IMR-90 (cell line): ENCODE data around the gene LCE2C. TPM values are rescaled to one million over a fixed set of nuclear protein-coding genes. Genes with fewer than 3 reads are reported as not detected.
"Not testable (repeated sequence)": the region's sequence is repeated elsewhere in the genome, so short reads cannot be mapped to it uniquely, and the experiment has no call there.

Experiments used
- ATAC-seq: fragments of 200-7000 bp; cut with Tn5 transposase; 2 replicates; pipeline ENCODE4 v1.9.1; 2020; ENCODE audit warnings: low read depth, mild to moderate bottlenecking, moderate library complexity
- BruUV-seq: library from RNA; stranded (reverse); fragments of 400-500 nt; replicated peaks from 2 replicates; lab custom pipeline; 2021; lab: Mats Ljungman, UMichigan
- CTCF ChIA-PET: fragments of 300-600 bp; formaldehyde crosslinking; extraction: SDS; loops from one replicate; lab custom pipeline; 2021; ENCODE audit warnings: antibody characterized with exemption; lab: Yijun Ruan, JAX
- POLR2A ChIA-PET: fragments of 300-600 bp; sonication (Branson Sonifier 250); formaldehyde crosslinking; loops from one replicate; lab custom pipeline; 2022; ENCODE audit warnings: antibody characterized with exemption; ENCODE audit not compliant: unreplicated experiment; lab: Charles Lee
- DNase-seq: peaks from one replicate; pipeline ENCODE4 v3.0.0; 2013
- H2AFZ ChIP-seq: replicated peaks from 2 replicates; pipeline ENCODE3; 2013; ENCODE audit warnings: low read length, mild to moderate bottlenecking; ENCODE audit not compliant: poor library complexity
- H2AK5ac ChIP-seq: 2 replicates; pipeline ENCODE4 v1.6.1; 2013; ENCODE audit warnings: low read depth, low read length, inconsistent platforms
- H2AK9ac ChIP-seq: replicated peaks from 2 replicates; pipeline ENCODE3; 2013; ENCODE audit warnings: mild to moderate bottlenecking, low read depth, low read length, moderate library complexity; ENCODE audit not compliant: poor library complexity
- H2BK120ac ChIP-seq: 2 replicates; pipeline ENCODE4 v1.6.1; 2013; ENCODE audit warnings: low read depth, low read length, inconsistent platforms
- H2BK15ac ChIP-seq: 3 replicates; pipeline ENCODE4 v1.6.1; 2013; ENCODE audit warnings: low read depth, low read length, inconsistent platforms
- H2BK20ac ChIP-seq: 2 replicates; pipeline ENCODE4 v1.6.1; 2013; ENCODE audit warnings: low read depth, mild to moderate bottlenecking, inconsistent platforms, low read length, moderate library complexity
- H2BK5ac ChIP-seq: 2 replicates; pipeline ENCODE4 v1.6.1; 2013; ENCODE audit warnings: mild to moderate bottlenecking, low read depth, low read length, inconsistent platforms; ENCODE audit not compliant: poor library complexity, severe bottlenecking
- H3K14ac ChIP-seq: replicated peaks from 2 replicates; pipeline ENCODE4 v1.6.1; 2013; ENCODE audit warnings: low read depth, low read length, inconsistent platforms
- H3K18ac ChIP-seq: 2 replicates; pipeline ENCODE4 v1.6.1; 2013; ENCODE audit warnings: low read depth, low read length, control low read depth
- H3K23ac ChIP-seq: 2 replicates; pipeline ENCODE4 v1.6.1; 2013; ENCODE audit warnings: low read depth, low read length, inconsistent platforms
- H3K27ac ChIP-seq: 2 replicates; pipeline ENCODE4 v1.5.1; 2013; ENCODE audit warnings: mild to moderate bottlenecking, control low read depth, low read length; ENCODE audit not compliant: insufficient read depth
- H3K27me3 ChIP-seq: 2 replicates; pipeline ENCODE4 v1.6.1; 2013; ENCODE audit warnings: low read length; ENCODE audit not compliant: control insufficient read depth, insufficient read depth
- H3K36me3 ChIP-seq: 2 replicates; pipeline ENCODE4 v1.6.1; 2013; ENCODE audit warnings: low read length, mixed read lengths; ENCODE audit not compliant: control insufficient read depth, insufficient read depth
- H3K4ac ChIP-seq: 2 replicates; pipeline ENCODE4 v1.6.1; 2013; ENCODE audit warnings: low read depth, low read length, inconsistent platforms
- H3K4me1 ChIP-seq: 2 replicates; pipeline ENCODE4 v1.6.1; 2013; ENCODE audit warnings: low read length, mixed read lengths; ENCODE audit not compliant: control insufficient read depth, insufficient read depth
- H3K4me2 ChIP-seq: 2 replicates; pipeline ENCODE4 v1.6.1; 2013; ENCODE audit warnings: low read depth, mild to moderate bottlenecking, control low read depth, low read length, moderate library complexity
- H3K4me3 ChIP-seq: 2 replicates; pipeline ENCODE4 v1.5.1; 2013; ENCODE audit warnings: low read depth, mild to moderate bottlenecking, control low read depth, low read length, moderate library complexity; ENCODE audit not compliant: insufficient read depth
- H3K56ac ChIP-seq: 2 replicates; pipeline ENCODE4 v1.6.1; 2013; ENCODE audit warnings: low read length, inconsistent platforms; ENCODE audit not compliant: insufficient read depth; ENCODE audit errors: extremely low read depth
- H3K79me1 ChIP-seq, 2 experiments: 2 replicates each; pipeline ENCODE4 v1.6.1; 2013; ENCODE audit warnings: low read length in 2 of 2, inconsistent platforms in 1 of 2, low read depth in 1 of 2
- H3K9ac ChIP-seq: 2 replicates; pipeline ENCODE4 v1.6.1; 2013; ENCODE audit warnings: low read depth, low read length, control low read depth
- H3K9me1 ChIP-seq: 2 replicates; pipeline ENCODE4 v1.6.1; 2013; ENCODE audit warnings: low read length, inconsistent platforms; ENCODE audit not compliant: insufficient read depth
- H3K9me3 ChIP-seq: 2 replicates; pipeline ENCODE4 v1.6.1; 2013; ENCODE audit warnings: low read length; ENCODE audit not compliant: control insufficient read depth, insufficient read depth
- H4K20me1 ChIP-seq: 2 replicates; pipeline ENCODE4 v1.6.1; 2013; ENCODE audit warnings: low read length, inconsistent platforms; ENCODE audit not compliant: insufficient read depth
- H4K5ac ChIP-seq: 2 replicates; pipeline ENCODE4 v1.6.1; 2013; ENCODE audit warnings: mild to moderate bottlenecking, low read depth, low read length, control low read depth
- H4K8ac ChIP-seq, 2 experiments: 2 replicates each; pipeline ENCODE4 v1.6.1; 2013; ENCODE audit warnings: low read depth in 2 of 2, low read length in 2 of 2, control low read depth in 1 of 2, inconsistent platforms in 1 of 2
- H4K91ac ChIP-seq: 2 replicates; pipeline ENCODE4 v1.6.1; 2013; ENCODE audit warnings: low read depth, low read length, inconsistent platforms; ENCODE audit not compliant: insufficient read depth
- BHLHE40 ChIP-seq: fragments of 150-350 bp; IDR thresholded peaks from 2 replicates; pipeline ENCODE4 v1.6.1; 2016; ENCODE audit warnings: mild to moderate bottlenecking, low read depth, low read length
- CHD1 ChIP-seq: IDR thresholded peaks from 2 replicates; pipeline ENCODE4 v1.6.1; 2012; ENCODE audit warnings: low read depth, low read length, improper control_type of control experiment
- WGBS, 2 experiments: methylation state at CpG; one replicate each; pipeline versions ENCODE4 v1.1.5 to v1.1.7; 2013; ENCODE audit warnings: missing lambda C conversion rate in 2 of 2; ENCODE audit not compliant: insufficient read length in 1 of 2; ENCODE audit errors: extremely low coverage in 2 of 2; 5-methylcytosine and 5-hydroxymethylcytosine counted together
- dilution Hi-C: fragments of 300-500 bp; cut with HindIII; formaldehyde crosslinking; loops from one replicate; pipeline ENCODE4 v1.14.3; 2018; ENCODE audit warnings: low sequenced_read_pairs; ENCODE audit not compliant: unreplicated experiment
- in situ Hi-C: fragments of 300-500 bp; cut with MboI; formaldehyde crosslinking; loops from 3 replicates; pipeline ENCODE4 v1.14.3; 2019; ENCODE audit warnings: low sequenced_read_pairs, inconsistent platforms, mixed read lengths
- intact Hi-C: fragments of 100-400 bp; cut with micrococcal nuclease; formaldehyde crosslinking; loops from 2 replicates; pipeline ENCODE4 v1.10.0; 2022
- polyA plus RNA-seq, 3 experiments: library from polyadenylated mRNA; depleted of rRNA; stranded (reverse); fragments of >200 nt; gene quantifications; 2 replicates each; pipeline ENCODE4 v1.2.3, GENCODE V29; 2012; ENCODE audit warnings: low replicate concordance in 1 of 3
- total RNA-seq: library from RNA; depleted of rRNA; stranded (reverse); fragments of >200 nt; gene quantifications from 2 replicates; pipeline ENCODE4 v1.2.3, GENCODE V29; 2012

Gene LCE2C
- total and polyA plus RNA-seq, 2 of the 4 experiments (the other 2 are of a cell fraction): not detected

DNA sequence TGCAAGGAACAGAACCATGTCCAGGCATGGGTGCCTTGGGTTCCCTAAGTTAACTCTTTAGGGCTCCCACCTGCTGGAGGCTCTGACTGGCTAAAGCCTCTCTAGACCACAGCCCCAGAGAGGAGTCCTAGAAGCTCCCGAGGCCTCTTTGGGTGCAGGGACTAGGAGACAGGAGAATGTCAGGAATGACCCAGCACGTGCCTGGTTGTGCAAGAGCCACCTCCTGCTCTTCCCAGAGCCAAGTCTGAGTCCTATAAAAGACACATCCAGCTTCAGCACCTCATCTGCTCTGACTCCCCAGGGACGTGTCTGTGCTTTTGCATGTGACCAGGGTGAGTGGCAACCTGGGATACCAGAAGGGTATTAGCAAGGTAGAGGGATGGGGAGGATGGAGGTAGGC lies 12.0 kb upstream of the LCE2C start, which contains the start of gene LCE2D:
LCE2D (plus strand) TSS at position 283 of the 400 bp plus-strand sequence. CDS start 726 bp downstream, outside the sequence.
- Histone ChIP-seq H3K36me3 (no peaks in the 10 kb centered on the region), H3K56ac (no peak within 1 kb of the TSS), H3K14ac (no peak within 1 kb of the TSS), H4K20me1 (no peaks in the 10 kb centered on the region), H4K91ac (no peak within 1 kb of the TSS), H3K27ac (no peak within 1 kb of the TSS), H3K23ac (no peak within 1 kb of the TSS), H3K27me3 (no peaks in the 10 kb centered on the region; the same call in 1 of the 2 replicates), H4K5ac (no peak within 1 kb of the TSS), H4K8ac (no peak within 1 kb of the TSS), H2BK120ac (no peak within 1 kb of the TSS), H3K9me1 (no peaks in the 10 kb centered on the region), H3K9me3 (no peaks in the 10 kb centered on the region), H2BK5ac (no peak within 1 kb of the TSS), H3K4me1 (no peaks in the 10 kb centered on the region), H3K4ac (no peak within 1 kb of the TSS), H3K79me1 (no peaks in the 10 kb centered on the region), H3K9ac (no peak within 1 kb of the TSS), H3K18ac (no peak within 1 kb of the TSS), H2AFZ (no peak within 1 kb of the TSS), H2AK9ac (no peak within 1 kb of the TSS), H2BK15ac (no peak within 1 kb of the TSS), H2AK5ac (no peak within 1 kb of the TSS), H3K4me2 (no peak within 1 kb of the TSS), H2BK20ac (no peak within 1 kb of the TSS), H3K4me3 (no peak within 1 kb of the TSS)
- no TSS peak for BruUV-seq
- dilution Hi-C loops: no loop called here
- CTCF ChIA-PET: interaction anchor here (1.3 kb wide), 1 partner anchor 9 kb away, joined by 4 read pairs; no protein-coding TSS in a partner anchor
- 29% methylated on average over 1 of the region's 3 CpGs; no CpG with 5 or more reads in 1 of the 2 experiments for WGBS, 2 experiments
- POLR2A ChIA-PET: no interaction called here
- intact Hi-C loops: no loop called here
- TF ChIP-seq CHD1 (no peak), BHLHE40 (0 out of 2 replicates have a peak, but pooled peaks have one; percentile 10)
- DNase-seq: no peak
- no peak for ATAC-seq
- in situ Hi-C loops: loop anchor here (25.0 kb wide), 1 partner anchor 549 kb away; the partner anchor contains the start of genes LELP1 and PRR9

DNA sequence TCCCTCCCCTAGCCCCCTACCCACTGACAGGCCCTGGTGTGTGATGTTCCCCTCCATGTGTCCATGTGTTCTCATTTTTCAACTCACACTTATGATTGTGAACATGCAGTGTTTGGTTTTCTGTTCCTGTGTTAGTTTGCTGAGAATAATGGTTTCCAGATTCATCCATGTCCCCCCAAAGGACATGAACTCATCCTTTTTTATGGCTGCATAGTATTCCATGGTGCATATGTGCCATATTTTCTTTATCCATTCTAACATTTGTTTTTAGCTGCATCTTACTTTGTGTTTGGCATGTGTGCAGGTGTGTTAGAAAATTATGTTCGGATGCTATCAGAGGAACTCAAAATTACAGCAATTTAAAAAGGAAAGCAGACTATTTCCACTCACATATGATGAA lies 8.9 kb upstream of the LCE2C start:
- H3K27me3 ChIP-seq, H3K9ac ChIP-seq, H2BK120ac ChIP-seq, BruUV-seq, ATAC-seq, H3K9me3 ChIP-seq, H4K91ac ChIP-seq, H2AK9ac ChIP-seq, H2BK20ac ChIP-seq, H3K4ac ChIP-seq, H3K4me3 ChIP-seq, H3K36me3 ChIP-seq, intact Hi-C loops, H4K8ac ChIP-seq, H3K4me2 ChIP-seq, DNase-seq, H3K14ac ChIP-seq, dilution Hi-C loops, H3K27ac ChIP-seq, H3K9me1 ChIP-seq, H2AFZ ChIP-seq, H3K18ac ChIP-seq, H2AK5ac ChIP-seq, H3K4me1 ChIP-seq, H4K5ac ChIP-seq, H4K20me1 ChIP-seq, POLR2A ChIA-PET, H2BK15ac ChIP-seq, CTCF ChIA-PET, H3K79me1 ChIP-seq, H3K23ac ChIP-seq, H3K56ac ChIP-seq, H2BK5ac ChIP-seq: not testable (repeated sequence)
- in situ Hi-C loops: loop anchor here (25.0 kb wide), 1 partner anchor 546 kb away; the partner anchor contains the start of genes LELP1 and PRR9
- WGBS, 2 experiments: no CpG with 5 or more reads among the region's 1 CpG
